ENCODE data around the gene ZNF710.

The ZNF710 gene

GRCh38 chr15:90040618-90041017 lies 39.5 kb downstream of the ZNF710 start:
- no peak for DNase-seq

GRCh38 chr15:90042356-90042755 lies 41.2 kb downstream of the ZNF710 start:
- DNase-seq = no peak

GRCh38 chr15:90042766-90043529 lies 41.8 kb downstream of the ZNF710 start:
- no peak for DNase-seq

- no peak for DNase-seq
Measured at GRCh38 chr15:90043530-90044010, 42.4 kb downstream of the ZNF710 start.

GRCh38 chr15:90044191-90044590 lies 43.1 kb downstream of the ZNF710 start:
- no peak for DNase-seq

GRCh38 chr15:90044916-90045371 lies 43.8 kb downstream of the ZNF710 start:
- DNase-seq = no peak

- DNase-seq = no peak
Measured at GRCh38 chr15:90046289-90046688, 45.2 kb downstream of the ZNF710 start.

GRCh38 chr15:90046911-90047392 lies 45.8 kb downstream of the ZNF710 start:
- DNase-seq = peak; percentile 14

- no peak for DNase-seq
Measured at GRCh38 chr15:90047956-90048575, 46.9 kb downstream of the ZNF710 start.

- no peak for DNase-seq
Measured at GRCh38 chr15:90049030-90049429, 47.9 kb downstream of the ZNF710 start.

- DNase-seq = no peak
Measured at GRCh38 chr15:90049666-90050604, 48.8 kb downstream of the ZNF710 start.

- DNase-seq = no peak
Measured at GRCh38 chr15:90051874-90052273, 50.8 kb downstream of the ZNF710 start.

GRCh38 chr15:90053685-90054466 lies 52.8 kb downstream of the ZNF710 start:
- DNase-seq = no peak

- DNase-seq = peak; percentile 67
Measured at GRCh38 chr15:90054618-90055097, 53.5 kb downstream of the ZNF710 start.

- no peak for DNase-seq
Measured at GRCh38 chr15:90055182-90055581, 54.1 kb downstream of the ZNF710 start.

GRCh38 chr15:90056529-90056928 lies 55.4 kb downstream of the ZNF710 start:
- DNase-seq = no peak

- no peak for DNase-seq
Measured at GRCh38 chr15:90058308-90058707, 57.2 kb downstream of the ZNF710 start.

GRCh38 chr15:90058775-90059174 lies 57.7 kb downstream of the ZNF710 start:
- DNase-seq = no peak

- DNase-seq = no peak
Measured at GRCh38 chr15:90059208-90059985, 58.3 kb downstream of the ZNF710 start.

- no peak for DNase-seq
Measured at GRCh38 chr15:90060797-90061196, 59.7 kb downstream of the ZNF710 start.

GRCh38 chr15:90062023-90062442 lies 60.9 kb downstream of the ZNF710 start:
- DNase-seq = peak; percentile 17

Data from NCI-H1092 treated with DMSO at 0.1 percent for 48 hours (cell line).